ENCODE data around the gene C2orf92. TPM values are rescaled to one million over a fixed set of nuclear protein-coding genes. Genes with fewer than 3 reads are reported as not detected.

C2orf92 gene
- total and polyA plus RNA-seq, 2 donors (not counting 3 experiments of a cell fraction or from before 2014, with no cell fraction given), result 1.8 to 7.9 TPM

DNA sequence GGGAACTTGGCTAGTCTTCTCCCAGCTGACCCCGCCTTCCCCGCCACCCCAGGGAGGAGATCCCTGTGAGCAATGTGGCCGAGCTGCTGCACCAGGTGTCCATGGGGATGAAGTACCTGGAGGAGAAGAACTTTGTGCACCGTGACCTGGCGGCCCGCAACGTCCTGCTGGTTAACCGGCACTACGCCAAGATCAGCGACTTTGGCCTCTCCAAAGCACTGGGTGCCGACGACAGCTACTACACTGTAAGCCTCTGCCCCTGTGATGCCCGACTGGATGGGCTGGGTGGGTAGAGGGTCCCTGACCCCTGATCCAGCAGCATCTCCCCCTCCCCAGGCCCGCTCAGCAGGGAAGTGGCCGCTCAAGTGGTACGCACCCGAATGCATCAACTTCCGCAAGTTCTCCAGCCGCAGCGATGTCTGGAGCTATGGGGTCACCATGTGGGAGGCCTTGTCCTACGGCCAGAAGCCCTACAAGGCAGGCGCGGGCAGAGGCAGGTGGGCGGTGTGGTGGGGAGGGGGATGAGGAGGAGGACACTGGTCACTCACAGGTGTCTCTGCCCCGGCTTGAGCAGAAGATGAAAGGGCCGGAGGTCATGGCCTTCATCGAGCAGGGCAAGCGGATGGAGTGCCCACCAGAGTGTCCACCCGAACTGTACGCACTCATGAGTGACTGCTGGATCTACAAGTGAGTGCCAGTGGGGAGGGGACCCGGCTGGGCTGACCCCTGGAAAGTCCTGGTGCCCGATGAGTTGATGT is 68.1 kb downstream of the C2orf92 start:
- H3K27me3 ChIP-seq (ENCODE audit: control insufficient read depth in 2 of 2, insufficient read depth in 2 of 2, low read length in 2 of 2), result no peaks in the 10 kb centered on the region
- ChIA-PET CTCF (no interaction called here), POLR2A (no interaction called here)
- no peak overlapping the region for H3K27ac ChIP-seq (ENCODE audit: insufficient read depth, low read depth, low read length)
- no peak overlapping the region for H2AFZ ChIP-seq (ENCODE audit: low read depth, low read length)
- BruUV-seq (replicated peaks), result no TSS peak
- no peak overlapping the region for H3K4me3 ChIP-seq (replicated peaks in 1 of 3; ENCODE audit: insufficient read depth in 1 of 3, low read depth in 1 of 3, low read length in 3 of 3)
- H3K9ac ChIP-seq (replicated peaks; ENCODE audit: extremely low read depth, insufficient read depth, low read length), result no peak overlapping the region
- intact Hi-C loops (cut with micrococcal nuclease) (no loop called here), dilution Hi-C loops (cut with MboI; ENCODE audit: extremely low pct_ligation_motif_present, low sequenced_read_pairs) (no loop called here)
- no peak overlapping the region for H3K4me2 ChIP-seq (ENCODE audit: insufficient read depth, low read length)
- no peaks in the 10 kb centered on the region for H4K20me1 ChIP-seq (replicated peaks; ENCODE audit: control insufficient read depth, extremely low read depth, insufficient read depth, low read length)
- no peaks in the 10 kb centered on the region for H3K79me2 ChIP-seq (ENCODE audit: control insufficient read depth, insufficient read depth, low read length)
- H3K36me3 ChIP-seq (ENCODE audit: control insufficient read depth in 2 of 2, extremely low read depth in 1 of 2, insufficient read depth in 2 of 2, low read length in 2 of 2), result no peaks in the 10 kb centered on the region
- FAIRE-seq (no peak), DNase-seq (ENCODE audit: low read depth, low spot score) (no peak)
- H3K9me3 ChIP-seq (replicated peaks; ENCODE audit: control insufficient read depth, insufficient read depth, low read length), result no peaks in the 10 kb centered on the region
- peaks cover 6% of the 10 kb centered on the region for H3K4me1 ChIP-seq (ENCODE audit: control insufficient read depth, extremely low read depth, insufficient read depth, low read length)
- no peaks in the 10 kb centered on the region for H3K9me1 ChIP-seq (replicated peaks; ENCODE audit: control insufficient read depth, extremely low read depth, insufficient read depth, low read length)
- TF ChIP-seq, protein P1, sequence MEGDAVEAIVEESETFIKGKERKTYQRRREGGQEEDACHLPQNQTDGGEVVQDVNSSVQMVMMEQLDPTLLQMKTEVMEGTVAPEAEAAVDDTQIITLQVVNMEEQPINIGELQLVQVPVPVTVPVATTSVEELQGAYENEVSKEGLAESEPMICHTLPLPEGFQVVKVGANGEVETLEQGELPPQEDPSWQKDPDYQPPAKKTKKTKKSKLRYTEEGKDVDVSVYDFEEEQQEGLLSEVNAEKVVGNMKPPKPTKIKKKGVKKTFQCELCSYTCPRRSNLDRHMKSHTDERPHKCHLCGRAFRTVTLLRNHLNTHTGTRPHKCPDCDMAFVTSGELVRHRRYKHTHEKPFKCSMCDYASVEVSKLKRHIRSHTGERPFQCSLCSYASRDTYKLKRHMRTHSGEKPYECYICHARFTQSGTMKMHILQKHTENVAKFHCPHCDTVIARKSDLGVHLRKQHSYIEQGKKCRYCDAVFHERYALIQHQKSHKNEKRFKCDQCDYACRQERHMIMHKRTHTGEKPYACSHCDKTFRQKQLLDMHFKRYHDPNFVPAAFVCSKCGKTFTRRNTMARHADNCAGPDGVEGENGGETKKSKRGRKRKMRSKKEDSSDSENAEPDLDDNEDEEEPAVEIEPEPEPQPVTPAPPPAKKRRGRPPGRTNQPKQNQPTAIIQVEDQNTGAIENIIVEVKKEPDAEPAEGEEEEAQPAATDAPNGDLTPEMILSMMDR (IDR thresholded peaks at IDR 0.05; ENCODE audit: extremely low read depth in 1 of 2, insufficient read depth in 1 of 2, low read depth in 1 of 2, low read length in 2 of 2), result no peak
- TF ChIP-seq EZH2 (IDR thresholded peaks at IDR 0.05; ENCODE audit: borderline replicate concordance, low read depth, low read length, severe bottlenecking) (no peak), POLR2A (IDR thresholded peaks at IDR 0.05; ENCODE audit: low read depth, low read length) (no peak), MYC (IDR thresholded peaks at IDR 0.05; ENCODE audit: low read depth, low read length) (no peak), POLR2AphosphoS5 (IDR thresholded peaks at IDR 0.05; ENCODE audit: insufficient read depth, low read depth, low read length) (no peak), FOS (IDR thresholded peaks at IDR 0.05; ENCODE audit: borderline replicate concordance, insufficient read depth, low read length) (no peak), GATA2 (IDR thresholded peaks at IDR 0.05; ENCODE audit: insufficient read depth, insufficient read length, low read depth, low read length) (no peak), JUN (IDR thresholded peaks at IDR 0.05; ENCODE audit: borderline replicate concordance, insufficient read depth, insufficient read length, low read depth) (no peak)
- TF ChIP-seq, protein P2, sequence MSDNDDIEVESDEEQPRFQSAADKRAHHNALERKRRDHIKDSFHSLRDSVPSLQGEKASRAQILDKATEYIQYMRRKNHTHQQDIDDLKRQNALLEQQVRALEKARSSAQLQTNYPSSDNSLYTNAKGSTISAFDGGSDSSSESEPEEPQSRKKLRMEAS (IDR thresholded peaks at IDR 0.05; ENCODE audit: insufficient read depth, insufficient read length), result no peak

All from endothelial cell of umbilical vein (primary cell).